Skeletal muscle cell (primary cell): ENCODE results near the gene KRT82.

Experiments
- DNase-seq: peaks from one replicate; pipeline ENCODE4 v3.0.0-alpha.2; 2010; ENCODE audit warnings: low read depth
- H3K4me3 ChIP-seq: 2 replicates; pipeline ENCODE4 v1.5.1; 2011; ENCODE audit warnings: low read depth, mild to moderate bottlenecking, control low read depth, low read length, moderate library complexity

The KRT82 gene

GRCh38 chr12:52368508-52368907 is 37.6 kb downstream of the KRT82 start:
- DNase-seq: no peak
- no peak overlapping the region for H3K4me3 ChIP-seq

- no peak for DNase-seq
- no peak overlapping the region for H3K4me3 ChIP-seq
These were observed 38.3 kb downstream of the KRT82 start for GRCh38 chr12:52367876-52368275.

- no peak within 1 kb of the TSS for H3K4me3 ChIP-seq
- no peak for DNase-seq
These were observed 39.2 kb downstream of the KRT82 start, which contains the start of gene KRT85 for GRCh38 chr12:52366738-52367485. TSS of gene KRT85 (minus strand) at chr12:52367481. CDS start at chr12:52367405, 76 bp downstream.

- H3K4me3 ChIP-seq: no peak overlapping the region
- no peak for DNase-seq
These were observed 41.1 kb downstream of the KRT82 start for GRCh38 chr12:52364901-52365489.

GRCh38 chr12:52364061-52364460 is 42.1 kb downstream of the KRT82 start:
- DNase-seq: no peak
- no peak overlapping the region for H3K4me3 ChIP-seq

- no peak for DNase-seq
- H3K4me3 ChIP-seq: no peak overlapping the region
These were observed 42.9 kb downstream of the KRT82 start for GRCh38 chr12:52363111-52363679.

- no peak for DNase-seq
- no peak overlapping the region for H3K4me3 ChIP-seq
These were observed 43.9 kb downstream of the KRT82 start for GRCh38 chr12:52362118-52362726.

GRCh38 chr12:52361553-52361952 is 44.6 kb downstream of the KRT82 start:
- no peak overlapping the region for H3K4me3 ChIP-seq
- no peak for DNase-seq

- no peak for DNase-seq
- no peak overlapping the region for H3K4me3 ChIP-seq
These were observed 45.4 kb downstream of the KRT82 start for GRCh38 chr12:52360663-52361271.

GRCh38 chr12:52360106-52360662 is 46.0 kb downstream of the KRT82 start:
- DNase-seq: no peak

GRCh38 chr12:52359621-52360061 is 46.5 kb downstream of the KRT82 start:
- no peak overlapping the region for H3K4me3 ChIP-seq
- DNase-seq: no peak

More at GRCh38 chr12:52360106-52360662, 46.0 kb downstream of the KRT82 start:
- H3K4me3 ChIP-seq: no peak overlapping the region

GRCh38 chr12:52358575-52359350 is 47.4 kb downstream of the KRT82 start:
- DNase-seq: no peak
- no peak overlapping the region for H3K4me3 ChIP-seq

GRCh38 chr12:52356762-52357580 is 49.2 kb downstream of the KRT82 start:
- DNase-seq: no peak
- no peak overlapping the region for H3K4me3 ChIP-seq

GRCh38 chr12:52356031-52356761 is 49.9 kb downstream of the KRT82 start:
- DNase-seq: no peak
- no peak overlapping the region for H3K4me3 ChIP-seq

GRCh38 chr12:52355176-52355575 is 51.0 kb downstream of the KRT82 start:
- no peak for DNase-seq
- no peak overlapping the region for H3K4me3 ChIP-seq

- H3K4me3 ChIP-seq: no peak overlapping the region
- DNase-seq: no peak
These were observed 51.9 kb downstream of the KRT82 start for GRCh38 chr12:52354200-52354599.

- DNase-seq: no peak
- H3K4me3 ChIP-seq: no peak overlapping the region
These were observed 52.4 kb downstream of the KRT82 start for GRCh38 chr12:52353766-52354165.
